HEK293 (cell line): Measurements from ENCODE around the gene KRT80.

Source experiments
- BCL6B ChIP-seq: fragments of 450-650 bp; formaldehyde crosslinking; IDR thresholded peaks from 2 replicates; pipeline ENCODE4 v1.5.1; 2017; ENCODE audit warnings: missing biosample characterization, missing genetic modification characterization
- FEZF1 ChIP-seq: fragments of 450-650 bp; formaldehyde crosslinking; IDR thresholded peaks from 2 replicates; pipeline ENCODE4 v1.5.1; 2016; ENCODE audit warnings: missing biosample characterization, missing genetic modification characterization
- GLIS1 ChIP-seq: fragments of 450-650 bp; formaldehyde crosslinking; IDR thresholded peaks from 2 replicates; pipeline ENCODE4 v1.5.1; 2016; ENCODE audit warnings: missing biosample characterization, missing genetic modification characterization
- HOXA7 ChIP-seq: sonication (generic); formaldehyde crosslinking; IDR thresholded peaks from 2 replicates; pipeline ENCODE4 v1.8.1; 2022; ENCODE audit warnings: missing genetic modification reagents, borderline replicate concordance
- MYNN ChIP-seq: fragments of 450-650 bp; formaldehyde crosslinking; IDR thresholded peaks from 2 replicates; pipeline ENCODE4 v1.5.1; 2016; ENCODE audit warnings: missing biosample characterization, missing genetic modification characterization, borderline replicate concordance
- MZF1 ChIP-seq: fragments of 450-650 bp; formaldehyde crosslinking; IDR thresholded peaks from 2 replicates; pipeline ENCODE4 v1.5.1; 2017; ENCODE audit warnings: missing biosample characterization, missing genetic modification characterization, borderline replicate concordance
- PATZ1 ChIP-seq: fragments of 450-650 bp; formaldehyde crosslinking; IDR thresholded peaks from 2 replicates; pipeline ENCODE4 v1.5.1; 2016; ENCODE audit warnings: missing biosample characterization, missing genetic modification characterization
- PBX3 ChIP-seq: sonication (generic); formaldehyde crosslinking; IDR thresholded peaks from 2 replicates; pipeline ENCODE4 v1.8.1; 2022; ENCODE audit warnings: mild to moderate bottlenecking, moderate library complexity, missing genetic modification reagents
- REPIN1 ChIP-seq: fragments of 450-650 bp; formaldehyde crosslinking; IDR thresholded peaks from 2 replicates; pipeline ENCODE4 v1.5.1; 2017; ENCODE audit warnings: missing biosample characterization, missing genetic modification characterization, low read depth
- SETDB1 ChIP-seq: IDR thresholded peaks from one replicate; pipeline ENCODE4 v1.6.1; 2017; ENCODE audit warnings: mild to moderate bottlenecking, low read length, moderate library complexity, mixed read lengths; ENCODE audit not compliant: insufficient read length
- ZBTB21 ChIP-seq: fragments of 450-650 bp; formaldehyde crosslinking; IDR thresholded peaks from 2 replicates; pipeline ENCODE4 v1.5.1; 2017; ENCODE audit warnings: missing biosample characterization, missing genetic modification characterization
- ZNF133 ChIP-seq: fragments of 450-650 bp; formaldehyde crosslinking; IDR thresholded peaks from 2 replicates; pipeline ENCODE4 v1.5.1; 2016; ENCODE audit warnings: missing biosample characterization, missing genetic modification characterization
- ZNF302 ChIP-seq: fragments of 450-650 bp; formaldehyde crosslinking; IDR thresholded peaks from 2 replicates; pipeline ENCODE4 v1.5.1; 2016; ENCODE audit warnings: missing biosample characterization, missing genetic modification characterization, low read depth
- ZNF311 ChIP-seq: fragments of 450-650 bp; formaldehyde crosslinking; IDR thresholded peaks from 2 replicates; pipeline ENCODE4 v1.5.1; 2017; ENCODE audit warnings: missing biosample characterization, missing genetic modification characterization, borderline replicate concordance
- ZNF391 ChIP-seq: fragments of 450-650 bp; formaldehyde crosslinking; IDR thresholded peaks from 2 replicates; pipeline ENCODE4 v1.5.1; 2016; ENCODE audit warnings: low read depth, missing biosample characterization, missing genetic modification characterization, borderline replicate concordance
- ZNF404 ChIP-seq: fragments of 450-650 bp; formaldehyde crosslinking; IDR thresholded peaks from 2 replicates; pipeline ENCODE4 v1.5.1; 2017; ENCODE audit warnings: missing biosample characterization, missing genetic modification characterization
- ZNF433 ChIP-seq: fragments of 450-650 bp; formaldehyde crosslinking; IDR thresholded peaks from 2 replicates; pipeline ENCODE4 v1.5.1; 2016; ENCODE audit warnings: missing biosample characterization, missing genetic modification characterization, low read depth
- ZNF501 ChIP-seq: fragments of 450-650 bp; formaldehyde crosslinking; IDR thresholded peaks from 2 replicates; pipeline ENCODE4 v1.5.1; 2016; ENCODE audit warnings: missing biosample characterization, missing genetic modification characterization
- ZNF530 ChIP-seq: fragments of 450-650 bp; formaldehyde crosslinking; IDR thresholded peaks from 2 replicates; pipeline ENCODE4 v1.5.1; 2016; ENCODE audit warnings: low read depth, missing biosample characterization, missing genetic modification characterization
- ZNF549 ChIP-seq: fragments of 450-650 bp; IDR thresholded peaks from 2 replicates; pipeline ENCODE4 v1.5.1; 2018; ENCODE audit warnings: missing biosample characterization, missing genetic modification characterization, mild to moderate bottlenecking, inconsistent platforms, moderate library complexity
- ZNF561 ChIP-seq: fragments of 450-650 bp; IDR thresholded peaks from 2 replicates; pipeline ENCODE4 v1.5.1; 2018; ENCODE audit warnings: missing biosample characterization, missing genetic modification characterization, borderline replicate concordance
- ZNF610 ChIP-seq: fragments of 450-650 bp; formaldehyde crosslinking; IDR thresholded peaks from 2 replicates; pipeline ENCODE4 v1.5.1; 2016; ENCODE audit warnings: missing biosample characterization, missing genetic modification characterization, borderline replicate concordance
- ZNF624 ChIP-seq: fragments of 450-650 bp; formaldehyde crosslinking; IDR thresholded peaks from 2 replicates; pipeline ENCODE4 v1.5.1; 2017; ENCODE audit warnings: missing biosample characterization, missing genetic modification characterization
- ZNF747 ChIP-seq: fragments of 450-650 bp; formaldehyde crosslinking; IDR thresholded peaks from 2 replicates; pipeline ENCODE4 v1.5.1; 2016; ENCODE audit warnings: missing biosample characterization, missing genetic modification characterization
- ZNF785 ChIP-seq: fragments of 450-650 bp; formaldehyde crosslinking; IDR thresholded peaks from 2 replicates; pipeline ENCODE4 v1.5.1; 2016; ENCODE audit warnings: missing biosample characterization, missing genetic modification characterization
- ZSCAN30 ChIP-seq: fragments of 450-650 bp; IDR thresholded peaks from 2 replicates; pipeline ENCODE4 v1.5.1; 2018; ENCODE audit warnings: missing biosample characterization, mild to moderate bottlenecking, missing genetic modification characterization, moderate library complexity
- TF ChIP-seq, protein P1 (sequence below): fragments of 450-650 bp; formaldehyde crosslinking; IDR thresholded peaks from 2 replicates; pipeline ENCODE4 v1.5.1; 2017; ENCODE audit warnings: missing biosample characterization, missing genetic modification characterization
- TF ChIP-seq, protein P2 (sequence below): fragments of 450-650 bp; formaldehyde crosslinking; IDR thresholded peaks from 2 replicates; pipeline ENCODE4 v1.5.1; 2016; ENCODE audit warnings: missing biosample characterization, missing genetic modification characterization
- TF ChIP-seq, protein P3 (sequence below): fragments of 450-650 bp; IDR thresholded peaks from 2 replicates; pipeline ENCODE4 v1.5.1; 2018; ENCODE audit warnings: missing biosample characterization, mild to moderate bottlenecking, missing genetic modification characterization

Gene KRT80

GRCh38 chr12:52156757-52157565 is 34.9 kb downstream of the KRT80 start (continued):
- TF ChIP-seq, protein P1, sequence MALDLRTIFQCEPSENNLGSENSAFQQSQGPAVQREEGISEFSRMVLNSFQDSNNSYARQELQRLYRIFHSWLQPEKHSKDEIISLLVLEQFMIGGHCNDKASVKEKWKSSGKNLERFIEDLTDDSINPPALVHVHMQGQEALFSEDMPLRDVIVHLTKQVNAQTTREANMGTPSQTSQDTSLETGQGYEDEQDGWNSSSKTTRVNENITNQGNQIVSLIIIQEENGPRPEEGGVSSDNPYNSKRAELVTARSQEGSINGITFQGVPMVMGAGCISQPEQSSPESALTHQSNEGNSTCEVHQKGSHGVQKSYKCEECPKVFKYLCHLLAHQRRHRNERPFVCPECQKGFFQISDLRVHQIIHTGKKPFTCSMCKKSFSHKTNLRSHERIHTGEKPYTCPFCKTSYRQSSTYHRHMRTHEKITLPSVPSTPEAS (tag by site-specific recombination) = no peak
- TF ChIP-seq ZNF624 = no peak
- no peak for TF ChIP-seq MYNN (tag by site-specific recombination)
- TF ChIP-seq ZNF530 (tag by site-specific recombination) = no peak
- no peak for TF ChIP-seq ZNF561
- no peak for TF ChIP-seq ZNF391 (tag by site-specific recombination)
- TF ChIP-seq HOXA7 = no peak
- TF ChIP-seq ZNF433 (tag by site-specific recombination) = no peak
- TF ChIP-seq, protein P2, sequence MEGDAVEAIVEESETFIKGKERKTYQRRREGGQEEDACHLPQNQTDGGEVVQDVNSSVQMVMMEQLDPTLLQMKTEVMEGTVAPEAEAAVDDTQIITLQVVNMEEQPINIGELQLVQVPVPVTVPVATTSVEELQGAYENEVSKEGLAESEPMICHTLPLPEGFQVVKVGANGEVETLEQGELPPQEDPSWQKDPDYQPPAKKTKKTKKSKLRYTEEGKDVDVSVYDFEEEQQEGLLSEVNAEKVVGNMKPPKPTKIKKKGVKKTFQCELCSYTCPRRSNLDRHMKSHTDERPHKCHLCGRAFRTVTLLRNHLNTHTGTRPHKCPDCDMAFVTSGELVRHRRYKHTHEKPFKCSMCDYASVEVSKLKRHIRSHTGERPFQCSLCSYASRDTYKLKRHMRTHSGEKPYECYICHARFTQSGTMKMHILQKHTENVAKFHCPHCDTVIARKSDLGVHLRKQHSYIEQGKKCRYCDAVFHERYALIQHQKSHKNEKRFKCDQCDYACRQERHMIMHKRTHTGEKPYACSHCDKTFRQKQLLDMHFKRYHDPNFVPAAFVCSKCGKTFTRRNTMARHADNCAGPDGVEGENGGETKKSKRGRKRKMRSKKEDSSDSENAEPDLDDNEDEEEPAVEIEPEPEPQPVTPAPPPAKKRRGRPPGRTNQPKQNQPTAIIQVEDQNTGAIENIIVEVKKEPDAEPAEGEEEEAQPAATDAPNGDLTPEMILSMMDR (tag by site-specific recombination) = peak; percentile 96
- no peak for TF ChIP-seq REPIN1
- TF ChIP-seq ZBTB21 (tag by site-specific recombination) = no peak
- no peak for TF ChIP-seq ZNF747 (tag by site-specific recombination)
- no peak for TF ChIP-seq FEZF1 (tag by site-specific recombination)
- TF ChIP-seq ZNF785 (tag by site-specific recombination) = no peak
- no peak for TF ChIP-seq ZNF404 (tag by site-specific recombination)
- no peak for TF ChIP-seq ZNF610
- TF ChIP-seq ZSCAN30 (tag by site-specific recombination) = no peak
- TF ChIP-seq BCL6B (tag by site-specific recombination) = no peak
- TF ChIP-seq, protein P3, sequence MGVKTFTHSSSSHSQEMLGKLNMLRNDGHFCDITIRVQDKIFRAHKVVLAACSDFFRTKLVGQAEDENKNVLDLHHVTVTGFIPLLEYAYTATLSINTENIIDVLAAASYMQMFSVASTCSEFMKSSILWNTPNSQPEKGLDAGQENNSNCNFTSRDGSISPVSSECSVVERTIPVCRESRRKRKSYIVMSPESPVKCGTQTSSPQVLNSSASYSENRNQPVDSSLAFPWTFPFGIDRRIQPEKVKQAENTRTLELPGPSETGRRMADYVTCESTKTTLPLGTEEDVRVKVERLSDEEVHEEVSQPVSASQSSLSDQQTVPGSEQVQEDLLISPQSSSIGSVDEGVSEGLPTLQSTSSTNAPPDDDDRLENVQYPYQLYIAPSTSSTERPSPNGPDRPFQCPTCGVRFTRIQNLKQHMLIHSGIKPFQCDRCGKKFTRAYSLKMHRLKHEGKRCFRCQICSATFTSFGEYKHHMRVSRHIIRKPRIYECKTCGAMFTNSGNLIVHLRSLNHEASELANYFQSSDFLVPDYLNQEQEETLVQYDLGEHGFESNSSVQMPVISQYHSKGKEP (tag by site-specific recombination) = no peak
- no peak for TF ChIP-seq MZF1
- TF ChIP-seq ZNF133 = no peak
- TF ChIP-seq PBX3 (CRISPR knock-in tag) = no peak
- peak; percentile 14; the same call in 1 of the 2 replicates for TF ChIP-seq GLIS1 (tag by site-specific recombination)
- no peak for TF ChIP-seq SETDB1
- TF ChIP-seq ZNF311 (tag by site-specific recombination) = no peak
- TF ChIP-seq ZNF501 (tag by site-specific recombination) = no peak
- TF ChIP-seq ZNF302 (tag by site-specific recombination) = no peak
- TF ChIP-seq ZNF549 = no peak
- peak; percentile 45; the same call in 1 of the 2 replicates for TF ChIP-seq PATZ1 (tag by site-specific recombination)
